SK-N-SH (cell line): ENCODE measurements around the gene KIF20B. TPM values are rescaled to one million over a fixed set of nuclear protein-coding genes. Genes with fewer than 3 reads are reported as not detected.

Experiments used
- polyA plus RNA-seq, 3 experiments: library from polyadenylated mRNA; depleted of rRNA; stranded (reverse); fragments of >200 nt; gene quantifications; 2 replicates each; pipeline ENCODE4 v1.2.3, GENCODE V29; 2012

The KIF20B gene
- polyA plus RNA-seq, 1 of the 3 experiments (the other 2 are of a cell fraction), result 1.5 TPM

Other genes starting within 250 kb of the KIF20B start
- 0.13 TPM in 2 replicates for gene SLC16A12, start 166.0 kb upstream of the KIF20B start, polyA plus RNA-seq (2012; rRNA removed)
- 4.2 and 4.9 TPM in 2 replicates for gene PANK1, start 56.3 kb upstream of the KIF20B start, polyA plus RNA-seq (2012; rRNA removed)